NT2/D1 (cell line): ENCODE results near the gene HSF2.

Experiments
- DNase-seq: peaks from one replicate; pipeline ENCODE4 v3.0.0-alpha.2; 2011; ENCODE audit warnings: low read depth, low spot score
- H3K27me3 ChIP-seq: 2 replicates; pipeline ENCODE4 v1.6.0; 2011; ENCODE audit warnings: mild to moderate bottlenecking; ENCODE audit not compliant: insufficient read length, insufficient read depth
- H3K36me3 ChIP-seq: 2 replicates; pipeline ENCODE4 v1.6.1; 2011; ENCODE audit warnings: mild to moderate bottlenecking, low read length, mixed read lengths; ENCODE audit not compliant: insufficient read depth, insufficient read length
- H3K4me1 ChIP-seq: 2 replicates; pipeline ENCODE4 v1.5.1; 2011; ENCODE audit not compliant: insufficient read depth, insufficient read length
- H3K4me3 ChIP-seq: 2 replicates; pipeline ENCODE4 v1.5.1; 2011; ENCODE audit warnings: low read depth; ENCODE audit not compliant: insufficient read length
- H3K9ac ChIP-seq: 2 replicates; pipeline ENCODE4 v1.6.0; 2011; ENCODE audit warnings: low read depth; ENCODE audit not compliant: insufficient read length
- H3K9me3 ChIP-seq: 2 replicates; pipeline ENCODE4 v1.5.1; 2011; ENCODE audit warnings: mild to moderate bottlenecking, low read length; ENCODE audit not compliant: insufficient read depth
- SUZ12 ChIP-seq: IDR thresholded peaks from 2 replicates; pipeline ENCODE4 v1.6.1; 2011; ENCODE audit not compliant: insufficient read length, insufficient read depth; ENCODE audit errors: extremely low read depth
- YY1 ChIP-seq: IDR thresholded peaks from 2 replicates; pipeline ENCODE4 v1.6.1; 2011; ENCODE audit not compliant: insufficient read length, insufficient read depth
- ZNF274 ChIP-seq: IDR thresholded peaks from 2 replicates; pipeline ENCODE4 v1.6.1; 2011; ENCODE audit warnings: mild to moderate bottlenecking, low read depth, low read length

The HSF2 gene

GRCh38 chr6:122408702-122409458 is 9.4 kb downstream of the HSF2 start:
- no peaks in the 10 kb centered on the region for H3K4me1 ChIP-seq
- H3K27me3 ChIP-seq: no peaks in the 10 kb centered on the region
- no peaks in the 10 kb centered on the region for H3K9me3 ChIP-seq
- TF ChIP-seq YY1: no peak
- no peak for TF ChIP-seq ZNF274
- no peak for TF ChIP-seq SUZ12
- H3K9ac ChIP-seq: no peak overlapping the region
- DNase-seq: no peak
- H3K4me3 ChIP-seq: no peak overlapping the region
- H3K36me3 ChIP-seq: peaks cover 15% of the 10 kb centered on the region

GRCh38 chr6:122412001-122412400 is 12.5 kb downstream of the HSF2 start:
- DNase-seq: no peak
- no peaks in the 10 kb centered on the region for H3K9me3 ChIP-seq
- no peaks in the 10 kb centered on the region for H3K4me1 ChIP-seq
- no peak overlapping the region for H3K9ac ChIP-seq
- TF ChIP-seq YY1: no peak
- no peak for TF ChIP-seq ZNF274
- TF ChIP-seq SUZ12: no peak
- H3K4me3 ChIP-seq: no peak overlapping the region
- H3K36me3 ChIP-seq: peaks cover 34% of the 10 kb centered on the region
- no peaks in the 10 kb centered on the region for H3K27me3 ChIP-seq

GRCh38 chr6:122416825-122417224 is 17.4 kb downstream of the HSF2 start:
- no peaks in the 10 kb centered on the region for H3K9me3 ChIP-seq
- DNase-seq: no peak
- H3K27me3 ChIP-seq: no peaks in the 10 kb centered on the region
- H3K4me1 ChIP-seq: no peaks in the 10 kb centered on the region
- TF ChIP-seq YY1: no peak
- TF ChIP-seq SUZ12: no peak
- TF ChIP-seq ZNF274: no peak
- peaks cover 69% of the 10 kb centered on the region for H3K36me3 ChIP-seq
- H3K9ac ChIP-seq: no peak overlapping the region
- H3K4me3 ChIP-seq: no peak overlapping the region

- no peak for TF ChIP-seq YY1
- no peak for TF ChIP-seq ZNF274
- TF ChIP-seq SUZ12: no peak
- Histone ChIP-seq H3K9ac (no peak overlapping the region), H3K4me3 (no peak overlapping the region), H3K27me3 (no peaks in the 10 kb centered on the region), H3K9me3 (no peaks in the 10 kb centered on the region), H3K4me1 (no peaks in the 10 kb centered on the region), H3K36me3 (peaks cover 70% of the 10 kb centered on the region)
- no peak for DNase-seq
Observed at GRCh38 chr6:122422003-122422402, 22.6 kb downstream of the HSF2 start.

GRCh38 chr6:122422614-122423267 is 23.3 kb downstream of the HSF2 start:
- TF ChIP-seq YY1: no peak
- TF ChIP-seq ZNF274: no peak
- no peak for DNase-seq
- Histone ChIP-seq H3K36me3 (peaks cover 72% of the 10 kb centered on the region), H3K27me3 (no peaks in the 10 kb centered on the region), H3K4me3 (no peak overlapping the region), H3K9me3 (no peaks in the 10 kb centered on the region), H3K9ac (no peak overlapping the region), H3K4me1 (no peaks in the 10 kb centered on the region)

GRCh38 chr6:122423734-122424133 is 24.3 kb downstream of the HSF2 start:
- no peak for TF ChIP-seq ZNF274
- TF ChIP-seq YY1: no peak
- no peak for TF ChIP-seq SUZ12
- H3K27me3 ChIP-seq: no peaks in the 10 kb centered on the region
- no peak for DNase-seq
- no peak overlapping the region for H3K9ac ChIP-seq
- H3K9me3 ChIP-seq: no peaks in the 10 kb centered on the region
- no peaks in the 10 kb centered on the region for H3K4me1 ChIP-seq
- no peak overlapping the region for H3K4me3 ChIP-seq
- peaks cover 74% of the 10 kb centered on the region for H3K36me3 ChIP-seq

GRCh38 chr6:122426597-122426996 is 27.1 kb downstream of the HSF2 start:
- no peaks in the 10 kb centered on the region for H3K4me1 ChIP-seq
- peaks cover 66% of the 10 kb centered on the region for H3K36me3 ChIP-seq
- no peaks in the 10 kb centered on the region for H3K9me3 ChIP-seq
- DNase-seq: no peak
- TF ChIP-seq YY1 (no peak), ZNF274 (no peak), SUZ12 (no peak)
- H3K9ac ChIP-seq: no peak overlapping the region
- no peak overlapping the region for H3K4me3 ChIP-seq
- no peaks in the 10 kb centered on the region for H3K27me3 ChIP-seq
